CD4-positive, alpha-beta T cell (primary cell): ENCODE results near the gene ALLC. TPM values are rescaled to one million over a fixed set of nuclear protein-coding genes. Genes with fewer than 3 reads are reported as not detected.

Experiments
- ATAC-seq: fragments of 200-7000 bp; cut with Tn5 transposase; one replicate; pipeline ENCODE4 v1.10.0; 2022; ENCODE audit warnings: mild to moderate bottlenecking; ENCODE audit not compliant: poor library complexity
- CTCF ChIA-PET: fragments of 350-600 bp; sonication (Branson Sonifier 250); formaldehyde crosslinking; loops from one replicate; lab custom pipeline; 2021; ENCODE audit warnings: antibody characterized with exemption, inconsistent platforms; lab: Charles Lee
- POLR2A ChIA-PET: fragments of 350-600 bp; sonication (Branson Sonifier 250); formaldehyde crosslinking; loops from one replicate; lab custom pipeline; 2021; ENCODE audit warnings: antibody characterized with exemption, inconsistent platforms; lab: Charles Lee
- DNase-seq, 14 experiments: peaks; one replicate each; pipeline ENCODE4 v3.0.0-alpha.2; 2013 to 2020; ENCODE audit warnings: mixed read lengths in 2 of 14
- H3K27ac ChIP-seq, 2 donors: one replicate each; pipeline versions ENCODE4 v1.5.1 to v1.7.0; 2013; ENCODE audit warnings: low read length in 2 of 2, low read depth in 1 of 2, mild to moderate bottlenecking in 1 of 2
- H3K27me3 ChIP-seq, 2 experiments: 1 replicate in 1 of 2; 2 replicates in 1 of 2; pipeline versions ENCODE4 v1.6.1 to v1.7.0; 2013; ENCODE audit warnings: low read length in 2 of 2, control low read depth in 1 of 2, mild to moderate bottlenecking in 1 of 2, moderate library complexity in 1 of 2; ENCODE audit not compliant: insufficient read depth in 2 of 2, control insufficient read depth in 1 of 2
- H3K36me3 ChIP-seq: one replicate; pipeline ENCODE4 v1.6.1; 2013; ENCODE audit warnings: low read length, control low read depth; ENCODE audit not compliant: insufficient read depth
- H3K4me1 ChIP-seq: one replicate; pipeline ENCODE4 v1.6.1; 2013; ENCODE audit warnings: low read length, control low read depth; ENCODE audit not compliant: insufficient read depth
- H3K4me3 ChIP-seq: one replicate; pipeline ENCODE4 v1.5.1; 2013; ENCODE audit warnings: mild to moderate bottlenecking, low read length, moderate library complexity
- H3K9me3 ChIP-seq, 2 experiments: 1 replicate in 1 of 2; 2 replicates in 1 of 2; pipeline versions ENCODE4 v1.6.1 to v1.7.0; 2013; ENCODE audit warnings: low read length in 2 of 2, mild to moderate bottlenecking in 2 of 2, control low read depth in 1 of 2, moderate library complexity in 1 of 2; ENCODE audit not compliant: control insufficient read depth in 1 of 2, insufficient read depth in 1 of 2
- H3K27ac Mint-ChIP-seq: one replicate; pipeline ENCODE4 v1.8.0; 2020; ENCODE audit warnings: mixed read lengths
- H3K27me3 Mint-ChIP-seq: one replicate; pipeline ENCODE4 v1.8.0; 2021; ENCODE audit warnings: mixed read lengths
- H3K36me3 Mint-ChIP-seq: one replicate; pipeline ENCODE4 v1.8.0; 2021; ENCODE audit warnings: low read depth, mixed read lengths
- H3K4me1 Mint-ChIP-seq: one replicate; pipeline ENCODE4 v1.8.0; 2021; ENCODE audit warnings: low read depth, mixed read lengths
- H3K4me3 Mint-ChIP-seq: one replicate; pipeline ENCODE4 v1.8.0; 2020; ENCODE audit warnings: mild to moderate bottlenecking, mixed read lengths
- H3K9me3 Mint-ChIP-seq: one replicate; pipeline ENCODE4 v1.8.0; 2020; ENCODE audit warnings: mixed read lengths
- CTCF ChIP-seq: fragments of 200-600 bp; IDR thresholded peaks from one replicate; pipeline ENCODE4 v1.8.0; 2022; ENCODE audit warnings: antibody characterized with exemption, mild to moderate bottlenecking
- intact Hi-C, 2 experiments: fragments of 100-400 bp; cut with DNase I in 1 of 2; cut with micrococcal nuclease in 1 of 2; formaldehyde crosslinking; loops; one replicate each; pipeline versions ENCODE4 v1.15.1 to v1.9.0; 2023 to 2025; cut with DNase I, micrococcal nuclease
- total RNA-seq, 174 experiments: library from RNA in 2 of 174; stranded (reverse) in 2 of 174; gene quantifications; one replicate each; pipeline ENCODE4 v1.2.3 and lab custom pipeline; 2021 to 2026

ALLC gene
- total RNA-seq, 2 experiments from 2014 or later, result not detected

- no peaks in the 10 kb centered on the region for H3K36me3 Mint-ChIP-seq
- Histone ChIP-seq H3K36me3 (no peaks in the 10 kb centered on the region), H3K4me3 (no peak overlapping the region), H3K4me1 (no peaks in the 10 kb centered on the region), H3K27me3 (peaks cover 0 to 2% of the 10 kb centered on the region in 2 experiments), H3K27ac (no peak overlapping the region), H3K9me3 (no peaks in the 10 kb centered on the region)
- peaks cover 21% of the 10 kb centered on the region for H3K27me3 Mint-ChIP-seq
- H3K27ac Mint-ChIP-seq, result no peak overlapping the region
- CTCF ChIA-PET, result no interaction called here
- H3K4me1 Mint-ChIP-seq, result no peaks in the 10 kb centered on the region
- no peaks in the 10 kb centered on the region for H3K9me3 Mint-ChIP-seq
- POLR2A ChIA-PET, result no interaction called here
- TF ChIP-seq CTCF, result no peak
- ATAC-seq (no peak), DNase-seq (no peak)
- H3K4me3 Mint-ChIP-seq, result no peak overlapping the region
- intact Hi-C loops, result no loop called here
These were observed 73.8 kb downstream of the ALLC start for GRCh38 chr2:3731829-3732228.

GRCh38 chr2:3736112-3736511 is 78.1 kb downstream of the ALLC start:
- H3K4me1 Mint-ChIP-seq, result no peaks in the 10 kb centered on the region
- DNase-seq (no peak), ATAC-seq (no peak)
- H3K9me3 Mint-ChIP-seq, result no peaks in the 10 kb centered on the region
- H3K4me3 Mint-ChIP-seq, result no peak overlapping the region
- H3K36me3 Mint-ChIP-seq, result no peaks in the 10 kb centered on the region
- H3K27ac Mint-ChIP-seq, result no peak overlapping the region
- intact Hi-C loops, result no loop called here
- TF ChIP-seq CTCF, result no peak
- ChIA-PET POLR2A (no interaction called here), CTCF (no interaction called here)
- Histone ChIP-seq H3K9me3 (peaks cover 0 to 5% of the 10 kb centered on the region in 2 experiments), H3K27me3 (peaks cover 0 to 4% of the 10 kb centered on the region in 2 experiments), H3K4me3 (no peak overlapping the region), H3K27ac (no peak overlapping the region), H3K4me1 (no peaks in the 10 kb centered on the region), H3K36me3 (no peaks in the 10 kb centered on the region)
- peaks cover 21% of the 10 kb centered on the region for H3K27me3 Mint-ChIP-seq

- no peaks in the 10 kb centered on the region for H3K36me3 Mint-ChIP-seq
- H3K27ac Mint-ChIP-seq, result no peak overlapping the region
- H3K9me3 Mint-ChIP-seq, result no peaks in the 10 kb centered on the region
- H3K9me3 ChIP-seq, result peaks cover 0 to 5% of the 10 kb centered on the region in 2 experiments
- ATAC-seq (no peak), DNase-seq (no peak)
- peaks cover 20% of the 10 kb centered on the region for H3K27me3 Mint-ChIP-seq
- peaks cover 0 to 6% of the 10 kb centered on the region in 2 experiments for H3K27me3 ChIP-seq
- H3K4me3 ChIP-seq, result no peak overlapping the region
- H3K4me1 Mint-ChIP-seq, result no peaks in the 10 kb centered on the region
- intact Hi-C loops, result no loop called here
- ChIA-PET POLR2A (no interaction called here), CTCF (no interaction called here)
- no peak for TF ChIP-seq CTCF
- H3K4me3 Mint-ChIP-seq, result no peak overlapping the region
- no peaks in the 10 kb centered on the region for H3K4me1 ChIP-seq
- no peak overlapping the region for H3K27ac ChIP-seq
- H3K36me3 ChIP-seq, result no peaks in the 10 kb centered on the region
These were observed 79.1 kb downstream of the ALLC start for GRCh38 chr2:3737128-3737527.
